Hematopoietic multipotent progenitor cell (in vitro differentiated cells): ENCODE data around the gene TTLL5. TPM values are rescaled to one million over a fixed set of nuclear protein-coding genes. Genes with fewer than 3 reads are reported as not detected.

ENCODE experiments used
- DNase-seq, 3 donors: peaks; one replicate each; pipeline ENCODE4 v3.0.0-alpha.2; 2011 to 2015; ENCODE audit warnings: low read depth in 2 of 3, low spot score in 2 of 3
- total RNA-seq: library from RNA; depleted of rRNA; stranded (reverse); fragments of >200 nt; gene quantifications from one replicate; pipeline ENCODE4 v1.2.3, GENCODE V29; 2012

The TTLL5 gene
- total RNA-seq, 1 donor, result 24.8 TPM

DNA sequence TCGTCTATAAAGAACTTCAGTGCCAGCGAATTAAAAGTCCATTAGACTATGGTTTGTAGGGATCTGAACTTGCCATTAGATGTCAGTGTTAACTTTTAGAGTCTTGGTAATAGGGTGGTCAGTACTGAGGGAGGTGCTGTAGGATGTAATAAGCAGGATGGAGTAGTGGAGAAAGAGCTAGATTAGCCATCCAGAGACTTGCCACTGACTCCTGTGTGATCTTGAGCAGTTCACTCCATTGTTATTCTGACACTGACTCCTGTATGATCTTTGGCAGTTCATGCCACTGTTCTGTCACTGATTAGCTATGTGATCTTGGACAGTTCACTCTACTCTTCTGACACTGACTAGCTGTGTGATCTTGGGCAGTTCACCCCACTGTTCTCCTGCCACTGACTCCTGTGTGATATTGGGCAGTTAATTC lies 133.6 kb downstream of the TTLL5 start:
- no peak for DNase-seq

DNA sequence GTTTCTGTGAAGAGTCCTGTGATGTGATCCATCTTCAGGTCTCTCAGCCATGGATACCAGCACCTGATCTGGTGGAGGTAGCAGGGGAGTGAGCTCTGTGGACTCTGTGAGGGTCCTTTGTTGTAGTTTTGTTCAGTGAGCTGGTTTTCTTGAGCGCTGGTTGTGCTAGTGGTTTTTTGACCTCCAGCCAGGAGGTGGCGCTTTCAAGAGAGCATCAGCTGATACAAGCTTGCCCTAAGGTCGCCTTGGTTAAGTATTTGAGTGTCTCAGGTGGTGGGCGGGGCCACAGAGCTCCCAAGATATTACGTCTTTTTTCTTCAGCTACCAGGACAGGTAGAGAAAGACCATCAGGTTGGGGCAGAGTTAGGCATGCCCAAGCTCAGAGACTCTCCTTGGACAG lies 139.7 kb downstream of the TTLL5 start:
- DNase-seq, result no peak

DNA sequence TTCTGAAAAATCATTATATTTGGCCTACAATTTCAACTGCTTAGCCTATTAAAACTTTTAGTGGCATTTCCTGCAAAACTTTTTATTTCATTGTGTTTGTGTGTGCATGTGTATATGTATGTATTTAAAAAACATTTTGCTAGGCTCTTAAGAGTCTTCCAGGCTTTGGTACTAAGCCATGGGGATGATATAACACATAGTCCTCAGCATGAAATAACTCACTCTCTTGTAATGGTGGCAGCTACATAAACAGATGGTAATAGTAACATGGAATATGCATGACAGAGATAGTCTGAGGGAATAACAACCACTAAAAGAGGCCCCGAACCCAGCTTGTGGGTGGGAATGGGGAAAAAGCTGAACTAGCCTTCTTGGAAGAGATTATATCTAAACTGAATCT lies 141.4 kb downstream of the TTLL5 start:
- DNase-seq, result no peak

DNA sequence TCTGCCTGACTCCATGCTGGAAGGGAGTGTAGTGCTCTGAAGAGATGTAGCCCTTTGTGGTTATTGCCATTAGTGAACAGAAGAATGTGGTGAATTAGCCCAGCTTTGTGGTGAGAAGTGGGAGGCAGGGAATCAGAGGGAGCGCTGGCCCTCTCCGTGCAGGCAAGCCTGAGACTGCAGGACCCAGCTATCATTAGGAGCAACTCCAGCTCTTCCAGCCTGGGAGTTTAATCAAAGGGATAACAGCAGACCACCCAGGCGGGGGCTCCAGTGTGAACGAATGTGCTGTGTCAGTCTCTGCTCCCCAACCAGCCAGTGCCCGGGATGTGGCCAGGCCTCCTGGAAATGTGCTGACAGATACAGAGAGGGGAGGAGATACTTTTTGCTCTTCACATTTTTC lies 142.7 kb downstream of the TTLL5 start:
- no peak for DNase-seq

DNA sequence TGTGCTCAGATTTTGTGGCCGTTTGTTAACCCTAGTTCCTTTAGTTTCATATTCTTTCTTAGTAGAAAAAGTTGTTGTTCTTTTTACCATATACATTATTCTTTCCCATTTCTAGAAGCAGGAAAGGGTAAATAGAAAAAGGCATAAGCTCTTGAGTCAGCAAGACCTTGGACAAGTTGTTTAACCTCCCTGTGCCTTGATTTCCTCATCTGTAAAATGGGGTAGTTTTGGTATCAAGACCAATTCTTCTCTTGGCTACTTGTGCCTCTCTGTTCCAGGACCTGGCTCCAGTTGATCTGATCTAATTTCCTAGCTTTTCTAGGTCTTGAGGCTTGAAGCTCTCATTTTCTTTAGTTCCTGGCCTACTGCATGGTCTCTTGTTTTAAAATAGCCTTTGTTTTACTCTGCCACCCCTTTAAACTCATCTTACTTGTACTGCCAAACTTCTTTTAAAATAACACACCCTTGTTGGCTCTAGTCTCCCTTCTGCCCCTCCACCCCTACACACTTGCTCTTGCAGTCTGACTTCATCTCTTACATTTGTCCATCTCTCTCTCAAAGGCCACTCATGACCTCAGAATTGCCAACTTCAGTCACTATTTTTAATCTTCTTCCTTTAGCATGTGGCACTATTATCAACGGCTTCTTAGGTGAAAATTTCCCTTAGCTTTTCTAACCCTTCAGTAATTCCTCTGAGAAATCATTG lies 143.7 kb downstream of the TTLL5 start:
- no peak for DNase-seq

DNA sequence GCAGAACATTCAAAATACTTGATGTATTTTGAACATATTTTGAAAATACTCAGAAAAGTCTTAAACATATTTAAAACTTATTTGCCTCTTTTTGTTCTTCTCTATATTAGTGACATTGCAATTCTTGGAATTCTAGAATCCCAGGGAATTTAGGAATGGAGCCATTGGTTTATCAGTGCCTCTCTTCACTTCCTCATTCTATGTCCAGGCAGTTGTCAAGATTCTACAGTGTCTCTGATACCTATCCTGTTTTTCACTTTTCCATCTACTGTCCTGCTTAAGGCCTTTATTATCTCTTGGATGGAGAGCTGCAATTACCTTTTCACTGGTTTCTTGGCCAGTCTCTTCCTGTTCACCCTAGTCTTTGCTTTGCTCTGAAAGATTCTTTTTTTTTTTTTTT lies 144.6 kb downstream of the TTLL5 start:
- DNase-seq, result no peak

DNA sequence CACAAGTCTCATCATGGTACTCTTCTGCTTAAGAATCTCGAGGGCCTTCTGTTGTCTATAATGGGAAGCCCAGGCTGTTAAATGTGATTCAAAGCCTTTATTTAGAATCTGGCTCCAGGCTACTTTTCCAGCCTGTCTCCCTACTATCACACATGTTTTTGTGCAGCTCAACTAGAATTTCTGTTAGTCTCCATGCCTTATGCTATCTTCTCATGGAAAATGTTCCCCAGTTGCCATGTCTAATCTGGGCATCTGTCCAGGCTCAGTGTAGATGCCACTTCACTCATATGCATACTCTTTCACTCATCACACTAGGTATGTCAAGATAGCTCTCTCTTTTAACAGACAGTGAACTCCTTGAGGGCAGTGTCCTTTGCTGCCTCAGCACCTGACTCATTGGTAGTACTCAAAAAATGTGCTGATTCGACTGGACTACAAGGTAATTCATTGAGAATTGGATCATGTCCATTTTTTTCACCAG lies 145.3 kb downstream of the TTLL5 start:
- no peak for DNase-seq

DNA sequence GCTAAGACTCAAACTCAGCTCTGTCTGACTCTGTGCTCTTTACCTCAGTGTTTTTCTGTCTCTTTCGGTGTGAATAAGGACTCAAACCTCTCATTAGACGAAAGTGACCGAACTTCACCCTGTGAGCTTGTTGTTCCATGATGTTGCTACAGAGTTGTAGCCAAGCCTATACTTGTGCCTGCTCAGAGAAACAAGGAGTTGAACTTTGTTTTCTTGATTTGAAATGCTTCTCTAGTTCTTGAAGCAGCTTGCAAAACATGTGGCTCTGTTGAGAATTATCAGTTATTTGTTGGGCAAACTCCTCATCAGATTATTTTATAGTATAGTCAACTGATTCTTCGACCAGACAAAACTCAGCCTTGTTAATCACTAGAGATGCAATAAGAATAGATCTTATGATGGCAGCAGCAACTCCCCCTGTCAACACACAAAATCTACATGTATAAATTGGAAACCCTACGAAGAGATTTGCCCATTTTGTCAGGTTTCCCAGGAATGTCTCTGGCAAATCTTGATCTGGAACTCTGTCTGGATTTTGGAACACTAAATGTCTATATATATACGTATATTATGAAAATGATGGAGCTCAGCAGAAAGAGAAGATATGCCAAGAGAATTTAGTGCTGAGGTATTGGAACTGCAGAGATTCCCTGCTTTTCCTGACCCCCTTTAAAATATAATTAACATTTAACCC lies 146.8 kb downstream of the TTLL5 start:
- DNase-seq, result no peak

DNA sequence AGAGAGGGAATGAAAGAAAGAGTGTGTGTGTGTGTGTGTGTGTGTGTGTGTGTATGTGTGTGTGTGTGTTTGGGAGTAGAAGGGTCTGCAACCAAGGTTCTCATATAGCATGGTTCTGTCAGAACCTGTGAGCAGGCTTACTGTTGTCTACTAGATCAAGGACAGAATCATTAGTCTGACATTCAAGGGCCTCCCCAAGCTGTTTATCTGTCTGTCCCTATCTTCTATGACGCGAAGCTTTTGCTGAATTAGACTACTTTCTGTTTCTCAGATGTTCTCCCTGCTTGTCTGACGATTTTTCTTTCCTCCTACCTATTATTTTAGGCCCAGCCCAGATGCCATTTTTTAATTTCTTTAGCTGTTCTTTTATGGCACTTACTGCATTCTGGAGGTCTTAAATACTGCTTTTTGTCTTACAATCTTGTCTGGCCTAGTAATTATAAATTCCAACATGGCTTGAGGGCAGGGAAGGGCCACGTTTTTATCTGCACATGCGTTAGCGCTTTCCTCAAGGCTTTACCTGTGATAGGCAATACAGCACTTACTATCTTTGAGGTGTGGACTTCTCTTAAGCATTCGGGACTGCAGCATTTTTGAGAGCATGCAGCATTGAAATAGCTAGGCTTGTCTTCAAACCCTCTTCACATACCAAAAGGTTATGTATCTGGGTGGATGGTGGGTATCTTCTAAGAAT lies 150.2 kb downstream of the TTLL5 start:
- no peak for DNase-seq

DNA sequence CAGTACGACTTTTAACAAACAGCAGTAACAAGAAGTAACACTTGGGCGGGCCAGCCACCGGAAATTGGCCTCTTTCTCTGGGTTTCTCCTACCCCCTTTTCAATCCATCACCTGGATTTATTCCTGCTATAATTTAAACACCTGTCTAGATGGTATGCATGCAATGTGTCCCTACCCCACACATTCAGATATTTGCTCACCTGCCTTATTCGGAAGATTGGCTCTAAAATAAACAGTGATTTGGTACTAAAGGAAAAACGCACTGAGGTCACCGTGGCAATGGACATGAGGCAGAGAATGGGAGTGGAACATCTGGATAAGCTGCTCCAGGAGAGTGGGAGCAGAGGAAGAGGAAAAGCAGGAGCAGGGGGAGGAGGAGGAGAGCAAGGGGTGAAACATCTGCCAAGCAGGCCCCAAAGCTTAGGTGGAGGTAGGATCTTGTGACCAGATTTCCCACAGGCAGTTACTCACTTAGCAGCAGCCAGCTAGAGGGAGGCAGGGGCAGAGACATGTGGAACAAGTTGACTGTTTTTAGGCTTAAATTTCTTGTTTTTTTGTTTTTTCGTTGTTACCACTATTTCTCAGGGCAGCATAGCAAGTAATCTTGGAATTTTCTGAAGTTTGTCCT lies 150.9 kb downstream of the TTLL5 start:
- no peak for DNase-seq

DNA sequence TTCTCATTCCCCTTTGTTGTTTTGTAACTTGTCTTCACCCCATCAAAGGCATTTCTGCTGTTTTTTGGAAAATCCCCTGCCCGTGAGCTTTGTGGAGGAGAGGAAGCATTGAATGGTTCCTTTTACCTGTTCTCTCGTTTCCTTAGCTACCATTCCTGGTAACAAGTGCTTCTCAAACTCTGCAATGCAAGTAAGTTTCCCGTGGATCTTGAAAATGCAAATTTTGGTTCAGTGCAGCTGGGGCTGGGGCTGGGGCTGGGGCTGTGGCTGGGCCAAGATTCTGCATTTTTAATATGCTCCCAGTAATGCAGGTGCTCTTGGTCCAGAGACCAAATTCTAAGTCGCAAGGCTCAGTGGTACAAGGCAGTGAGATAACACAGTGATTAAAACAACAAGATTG lies 151.6 kb downstream of the TTLL5 start:
- no peak for DNase-seq

DNA sequence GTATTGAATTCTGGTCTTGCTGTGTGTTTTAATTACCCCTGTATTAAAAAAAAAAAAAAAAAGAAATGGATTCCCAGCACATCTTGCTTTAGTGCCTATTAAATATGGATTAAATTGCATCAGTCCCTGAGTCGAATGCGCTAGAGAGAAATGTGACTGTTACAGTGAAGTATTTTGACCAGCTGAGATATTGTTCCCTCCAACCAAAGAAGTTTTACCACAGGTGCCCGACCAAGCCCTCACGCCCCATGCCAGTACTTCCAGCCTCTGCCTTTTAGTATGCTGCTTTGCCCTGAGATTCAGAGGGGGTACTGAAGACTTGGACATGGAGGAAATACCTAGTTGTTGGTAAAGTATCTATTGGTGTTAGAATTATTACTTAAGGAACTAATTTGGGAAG lies 159.7 kb downstream of the TTLL5 start:
- no peak for DNase-seq

DNA sequence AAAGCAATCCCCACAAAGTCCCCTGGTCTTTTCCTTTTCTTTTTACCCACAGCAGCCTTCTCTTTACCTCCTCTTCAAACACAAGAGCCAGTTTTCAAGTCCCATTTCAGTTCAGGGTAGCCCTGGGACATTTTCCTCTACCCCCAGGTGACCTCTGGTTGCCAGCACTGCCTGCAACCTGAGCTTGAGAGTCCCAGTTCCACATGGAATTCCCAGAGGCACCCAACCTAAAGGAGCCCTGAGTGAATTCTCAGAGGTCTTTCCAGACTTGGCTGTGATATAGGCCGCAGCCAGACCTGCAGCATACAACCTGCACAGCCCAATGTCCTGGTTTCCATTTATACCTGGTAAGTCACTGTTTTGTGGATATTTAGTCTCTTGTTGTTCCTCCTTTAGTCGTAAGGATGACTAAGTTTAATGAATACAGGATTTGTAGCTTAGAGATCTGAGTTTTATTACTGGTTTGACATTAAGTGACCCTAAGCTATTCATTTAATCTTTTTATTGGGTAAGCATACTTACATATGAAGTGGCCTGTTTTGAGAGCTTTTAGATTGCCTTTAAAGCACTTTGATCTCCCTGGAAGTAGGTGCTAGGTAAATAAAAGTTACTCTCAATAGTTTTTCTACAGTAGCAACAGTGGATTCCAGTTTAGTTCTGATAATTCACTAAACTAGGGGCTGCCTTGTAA lies 160.9 kb downstream of the TTLL5 start:
- no peak for DNase-seq

DNA sequence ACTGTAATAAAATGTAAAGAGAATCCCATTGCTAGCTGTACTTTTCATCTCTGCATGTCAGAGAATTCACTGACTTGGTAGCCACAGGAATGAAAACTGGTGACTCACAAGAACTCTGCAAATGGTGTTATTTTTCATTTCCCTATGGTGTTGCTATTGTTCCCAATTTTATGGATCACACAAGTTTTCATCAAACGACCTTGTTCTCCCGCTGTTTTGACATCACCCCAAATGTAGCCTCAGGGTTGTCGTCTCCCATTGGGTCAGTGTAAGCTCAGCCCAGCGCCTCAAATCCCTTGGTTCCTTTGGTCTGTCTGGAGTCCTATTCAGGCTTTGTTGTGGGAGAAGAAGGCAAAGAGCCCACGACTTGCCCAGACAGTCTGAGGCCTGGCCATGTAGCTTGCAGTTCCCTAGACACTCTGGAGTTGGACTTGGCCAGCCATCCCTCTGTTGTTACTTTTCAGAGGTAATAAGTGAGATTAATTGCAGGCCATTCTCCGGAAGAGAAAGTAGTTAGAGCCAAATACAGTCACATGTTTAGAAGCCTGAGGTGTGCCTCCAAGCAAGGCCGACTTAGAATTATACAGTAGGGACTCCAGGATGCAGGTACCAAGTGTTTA lies 161.6 kb downstream of the TTLL5 start:
- DNase-seq, result no peak

DNA sequence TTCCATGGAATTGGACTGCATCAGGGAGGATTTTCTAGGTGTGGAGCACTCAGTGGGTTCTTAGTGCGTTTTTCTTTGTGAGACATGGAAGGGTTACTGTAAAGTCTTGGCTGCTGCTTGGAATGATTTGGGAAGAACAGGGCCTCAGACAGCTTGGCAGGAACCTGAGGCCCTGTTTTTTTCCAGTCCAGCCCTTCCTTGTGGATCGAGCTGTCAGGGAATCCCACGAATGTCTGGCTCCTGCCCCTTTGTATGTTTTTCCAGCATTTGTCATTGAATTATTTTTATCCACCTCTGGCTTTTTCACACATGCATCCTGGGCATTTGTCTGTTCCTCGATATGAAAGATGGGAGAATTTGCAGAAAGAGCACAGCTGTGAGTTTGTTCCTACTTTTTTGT lies 162.3 kb downstream of the TTLL5 start:
- no peak for DNase-seq

DNA sequence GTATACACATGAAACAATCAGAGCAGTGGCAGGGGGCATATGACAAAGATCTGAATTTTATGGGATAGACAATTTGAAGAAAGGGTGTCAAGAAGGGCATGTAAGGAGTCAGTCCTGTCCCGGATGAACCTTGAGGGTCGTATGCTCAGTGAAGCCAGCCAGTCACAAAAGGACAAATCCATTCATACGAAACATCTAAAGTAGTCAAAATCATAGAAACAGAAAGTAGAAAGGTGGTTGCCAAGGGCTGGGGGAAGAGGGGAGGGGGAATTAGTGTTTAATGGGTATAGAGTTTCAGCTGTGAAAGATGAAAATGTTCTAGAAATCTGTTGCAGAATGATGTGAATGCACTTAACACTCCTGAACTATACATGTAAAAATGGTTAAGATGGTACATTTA lies 163.3 kb downstream of the TTLL5 start:
- no peak for DNase-seq

DNA sequence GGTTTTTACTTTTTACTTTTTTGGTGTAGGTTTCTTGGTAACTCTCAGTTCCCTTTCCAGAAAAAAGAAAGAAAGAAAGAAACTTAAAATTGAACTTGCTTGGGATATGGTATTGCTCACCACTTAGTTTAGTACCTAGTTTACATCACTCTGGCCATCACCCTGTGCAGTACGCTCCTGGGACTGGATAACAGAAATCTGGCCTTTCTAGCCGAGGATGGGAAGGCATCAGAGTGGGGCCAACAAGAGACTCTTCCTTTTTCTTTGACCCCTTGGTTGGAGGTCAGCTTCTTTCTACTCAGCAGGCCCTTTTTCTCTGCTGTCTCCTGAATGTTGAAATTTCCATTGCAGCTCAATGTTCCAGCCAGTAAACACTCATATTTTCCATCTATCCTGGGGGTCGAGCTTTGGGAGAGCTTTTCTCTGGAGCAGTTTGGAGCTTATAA lies 164.1 kb downstream of the TTLL5 start:
- DNase-seq, result no peak

DNA sequence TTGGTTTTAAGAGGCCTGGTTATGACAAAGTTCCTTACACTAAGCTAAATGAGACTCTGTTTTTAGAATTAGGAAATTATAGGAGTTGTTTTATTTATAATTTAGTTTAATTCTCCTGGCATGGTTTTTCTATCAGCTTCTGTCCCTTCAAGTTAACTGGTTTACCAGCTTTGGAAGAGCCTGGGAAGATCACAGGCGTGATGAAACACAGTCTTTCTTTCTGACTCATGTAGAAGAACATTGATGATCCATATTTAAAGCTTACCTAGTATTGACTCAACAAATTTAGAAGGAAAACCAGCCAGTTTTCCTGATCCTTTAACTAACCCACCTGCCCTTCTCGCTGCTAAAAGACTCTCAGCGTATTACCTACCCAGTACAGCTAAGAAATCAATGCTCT lies 165.6 kb downstream of the TTLL5 start:
- no peak for DNase-seq

DNA sequence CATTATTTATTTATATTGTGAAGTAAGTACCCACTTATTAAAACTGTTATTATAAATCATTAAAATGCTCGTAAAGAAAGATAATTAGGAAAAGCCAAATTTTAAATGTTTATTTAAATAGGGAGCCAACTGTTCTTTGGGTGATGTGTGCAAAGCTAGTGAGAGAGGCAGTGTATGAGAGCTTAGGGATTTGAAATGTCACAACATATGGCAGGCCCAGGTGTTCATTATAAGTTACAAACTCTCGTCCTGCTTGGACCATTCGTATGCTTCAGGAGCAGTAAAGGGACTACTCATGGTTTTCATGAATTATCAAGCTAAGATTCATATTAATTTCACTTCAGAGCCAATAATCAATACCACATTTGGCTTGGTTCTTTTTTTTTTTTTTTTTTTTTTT lies 166.3 kb downstream of the TTLL5 start:
- DNase-seq, result no peak

DNA sequence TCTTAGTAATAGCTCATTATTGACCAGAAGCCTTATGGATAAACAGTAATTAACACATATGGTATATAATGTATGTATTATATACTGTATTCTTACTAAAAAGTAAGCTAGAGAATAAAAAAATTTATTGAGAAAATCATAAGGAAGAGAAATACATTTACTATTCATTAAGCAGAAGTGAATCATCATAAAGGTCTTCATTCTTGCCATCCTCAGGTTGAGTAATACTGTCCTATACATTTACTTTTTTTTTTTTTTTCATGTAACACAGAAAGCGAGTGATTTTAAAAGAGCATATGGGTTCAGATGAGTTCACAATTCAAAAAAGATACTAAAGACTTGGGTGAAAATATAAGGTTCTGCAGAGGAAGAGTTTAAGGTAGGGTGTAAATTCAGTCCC lies 168.3 kb downstream of the TTLL5 start:
- DNase-seq, result no peak
